ENCODE results near the gene EBF3. TPM values are rescaled to one million over a fixed set of nuclear protein-coding genes. Genes with fewer than 3 reads are reported as not detected.

Gene EBF3
- total RNA-seq, 4 donors from 2014 or later, result 0.77 to 10.7 (median 6.0) TPM

DNA sequence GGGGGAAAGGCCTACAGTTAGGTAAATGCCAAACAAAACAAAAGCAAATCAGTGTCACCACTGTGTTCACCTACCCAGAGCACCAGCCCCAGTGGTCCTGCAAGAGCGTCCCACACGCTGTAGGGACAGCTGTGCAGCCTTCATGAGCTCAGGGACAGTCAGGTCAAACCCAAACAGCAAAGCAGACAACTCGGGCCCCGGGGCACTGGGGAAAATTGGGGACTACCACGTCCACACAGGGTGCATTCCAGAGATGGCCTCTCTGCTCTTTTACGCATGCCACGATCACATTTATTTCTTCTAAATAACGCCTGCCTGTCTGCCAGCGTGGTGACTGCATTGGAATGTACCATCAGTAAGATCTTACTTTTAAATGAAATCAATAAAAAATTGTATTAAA is 21.7 kb downstream of the EBF3 start:
- Histone ChIP-seq H3K4me3 (no peak overlapping the region), H3K27ac (no peak overlapping the region), H3K36me3 (no peaks in the 10 kb centered on the region), H3K27me3 (no peaks in the 10 kb centered on the region), H3K4me1 (peaks cover 3 to 6% of the 10 kb centered on the region in 2 donors), H3K9me3 (no peaks in the 10 kb centered on the region)
- no peak for TF ChIP-seq POLR2A (IDR thresholded peaks at IDR 0.05)
- TF ChIP-seq, protein P1, sequence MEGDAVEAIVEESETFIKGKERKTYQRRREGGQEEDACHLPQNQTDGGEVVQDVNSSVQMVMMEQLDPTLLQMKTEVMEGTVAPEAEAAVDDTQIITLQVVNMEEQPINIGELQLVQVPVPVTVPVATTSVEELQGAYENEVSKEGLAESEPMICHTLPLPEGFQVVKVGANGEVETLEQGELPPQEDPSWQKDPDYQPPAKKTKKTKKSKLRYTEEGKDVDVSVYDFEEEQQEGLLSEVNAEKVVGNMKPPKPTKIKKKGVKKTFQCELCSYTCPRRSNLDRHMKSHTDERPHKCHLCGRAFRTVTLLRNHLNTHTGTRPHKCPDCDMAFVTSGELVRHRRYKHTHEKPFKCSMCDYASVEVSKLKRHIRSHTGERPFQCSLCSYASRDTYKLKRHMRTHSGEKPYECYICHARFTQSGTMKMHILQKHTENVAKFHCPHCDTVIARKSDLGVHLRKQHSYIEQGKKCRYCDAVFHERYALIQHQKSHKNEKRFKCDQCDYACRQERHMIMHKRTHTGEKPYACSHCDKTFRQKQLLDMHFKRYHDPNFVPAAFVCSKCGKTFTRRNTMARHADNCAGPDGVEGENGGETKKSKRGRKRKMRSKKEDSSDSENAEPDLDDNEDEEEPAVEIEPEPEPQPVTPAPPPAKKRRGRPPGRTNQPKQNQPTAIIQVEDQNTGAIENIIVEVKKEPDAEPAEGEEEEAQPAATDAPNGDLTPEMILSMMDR (IDR thresholded peaks at IDR 0.05), result no peak
- intact Hi-C loops (cut with DNase I; ENCODE audit: low total_unique reads), result no loop called here
- no peak for DNase-seq

- DNase-seq, result no peak
- TF ChIP-seq, protein P1 (IDR thresholded peaks at IDR 0.05), result no peak
- no peak for TF ChIP-seq POLR2A (IDR thresholded peaks at IDR 0.05)
- H3K4me3 ChIP-seq, result no peak overlapping the region
- H3K36me3 ChIP-seq, result no peaks in the 10 kb centered on the region
- H3K27ac ChIP-seq, result no peak overlapping the region
- intact Hi-C loops (cut with DNase I; ENCODE audit: low total_unique reads), result no loop called here
- H3K4me1 ChIP-seq, result peaks cover 3 to 6% of the 10 kb centered on the region in 2 donors
- no peaks in the 10 kb centered on the region for H3K9me3 ChIP-seq
- H3K27me3 ChIP-seq, result no peaks in the 10 kb centered on the region
These were observed 22.1 kb downstream of the EBF3 start for GRCh38 chr10:129942019-129942277.

DNA sequence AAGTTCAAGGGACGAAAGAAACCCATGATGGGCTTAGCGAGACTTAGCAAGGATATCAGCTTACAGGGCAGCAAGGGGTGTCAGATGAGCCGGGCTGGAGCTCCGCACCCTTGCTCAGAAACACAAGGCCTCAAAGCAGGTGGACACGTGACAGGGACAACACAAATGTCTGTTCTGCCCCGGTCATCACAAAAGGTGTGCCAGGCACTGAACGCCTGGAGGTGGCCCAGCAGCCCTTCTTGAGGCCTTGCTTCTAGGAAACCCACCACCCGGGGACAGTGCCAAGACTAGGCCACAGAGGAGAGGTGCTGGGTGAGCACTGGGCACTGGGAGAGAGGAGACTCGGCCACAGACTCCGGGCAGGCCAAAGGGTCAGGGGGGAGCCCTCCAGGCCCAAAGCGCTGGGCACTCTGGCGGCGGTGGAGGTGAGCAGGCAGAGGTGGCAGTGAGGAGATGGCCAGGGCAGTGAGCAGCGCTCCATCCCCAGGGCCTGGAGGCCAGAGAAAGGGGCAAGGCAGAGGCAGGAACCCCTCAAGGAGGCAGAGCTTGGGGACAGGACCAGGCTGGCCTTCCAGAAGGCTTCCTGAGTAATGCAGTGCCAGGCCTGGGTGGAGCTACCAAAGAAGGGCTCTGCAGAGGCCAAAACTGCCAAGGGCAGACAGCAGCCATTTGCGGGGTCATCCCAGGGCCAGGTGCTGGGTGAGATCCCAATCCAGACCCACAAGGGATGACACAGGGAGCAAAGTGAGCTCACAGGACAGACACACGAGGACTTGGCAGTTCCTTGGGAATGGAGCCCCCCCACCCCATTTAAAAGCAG is 22.7 kb downstream of the EBF3 start:
- no peak overlapping the region for H3K27ac ChIP-seq

GRCh38 chr10:129940617-129941198 is 23.4 kb downstream of the EBF3 start:
- Histone ChIP-seq H3K27ac (no peak overlapping the region), H3K9me3 (no peaks in the 10 kb centered on the region), H3K27me3 (no peaks in the 10 kb centered on the region), H3K4me3 (no peak overlapping the region), H3K36me3 (no peaks in the 10 kb centered on the region), H3K4me1 (peaks cover 0 to 3% of the 10 kb centered on the region in 2 donors)
- intact Hi-C loops (cut with DNase I; ENCODE audit: low total_unique reads), result no loop called here
- DNase-seq, result no peak
- no peak for TF ChIP-seq POLR2A (IDR thresholded peaks at IDR 0.05)
- TF ChIP-seq, protein P1 (IDR thresholded peaks at IDR 0.05), result no peak

More for the DNA sequence above, 22.7 kb downstream of the EBF3 start:
- Histone ChIP-seq H3K36me3 (no peaks in the 10 kb centered on the region), H3K4me3 (no peak overlapping the region), H3K27me3 (no peaks in the 10 kb centered on the region), H3K9me3 (no peaks in the 10 kb centered on the region), H3K4me1 (peaks cover 3 to 4% of the 10 kb centered on the region in 2 donors)
- DNase-seq, result no peak
- intact Hi-C loops (cut with DNase I; ENCODE audit: low total_unique reads), result no loop called here
- no peak for TF ChIP-seq POLR2A (IDR thresholded peaks at IDR 0.05)
- TF ChIP-seq, protein P1 (IDR thresholded peaks at IDR 0.05), result no peak
